GM12873 (cell line): ENCODE results near the gene SYT10.

ENCODE experiments used
- CTCF ChIP-seq: IDR thresholded peaks from 2 replicates; pipeline ENCODE4 v1.5.1; 2012; ENCODE audit warnings: low read depth, mild to moderate bottlenecking, moderate library complexity, low read length, control low read depth; ENCODE audit not compliant: insufficient read depth; ENCODE audit errors: missing control alignments

SYT10 gene

GRCh38 chr12:33357181-33357580, 82.4 kb downstream of the SYT10 start:
- no peak for TF ChIP-seq CTCF

GRCh38 chr12:33349791-33350190, 89.8 kb downstream of the SYT10 start:
- TF ChIP-seq CTCF = no peak

GRCh38 chr12:33330940-33331339, 108.7 kb downstream of the SYT10 start:
- no peak for TF ChIP-seq CTCF
